Transverse colon (tissue), 4 donors: ENCODE data around the gene TMEM270. TPM values are rescaled to one million over a fixed set of nuclear protein-coding genes. Genes with fewer than 3 reads are reported as not detected.
A peak's percentile ranks its signal among the peaks of the same experiment; 100 is the strongest.
"Not testable (repeated sequence)": the region's sequence is repeated elsewhere in the genome, so short reads cannot be mapped to it uniquely, and the experiment has no call there.

Source experiments
- DNase-seq: peaks from one replicate; pipeline ENCODE4 v3.0.0-alpha.2; 2019
- H3K27ac ChIP-seq, 4 donors: fragments of 200-600 bp; sonication (generic); 2 replicates each; pipeline ENCODE4 v1.5.1; 2016 to 2018; ENCODE audit warnings: inconsistent platforms in 4 of 4
- H3K27me3 ChIP-seq: fragments of 200-600 bp; sonication (generic); 2 replicates; pipeline ENCODE4 v1.5.1; 2017; ENCODE audit warnings: inconsistent platforms
- H3K36me3 ChIP-seq, 4 donors: fragments of 200-600 bp; sonication (generic); 2 replicates each; pipeline ENCODE4 v1.5.1; 2017 to 2019; ENCODE audit warnings: inconsistent platforms in 4 of 4
- H3K4me1 ChIP-seq, 4 donors: fragments of 200-600 bp; sonication (generic); 2 replicates each; pipeline ENCODE4 v1.5.1; 2017 to 2020; ENCODE audit warnings: inconsistent platforms in 4 of 4
- H3K4me3 ChIP-seq, 4 donors: fragments of 200-600 bp; sonication (generic); 1 replicate in 1 of 4; 2 replicates in 3 of 4; pipeline versions ENCODE4 v1.5.1 to v1.6.1; 2017 to 2019; ENCODE audit warnings: inconsistent platforms in 4 of 4
- H3K9me3 ChIP-seq, 2 donors: fragments of 200-600 bp; sonication (generic); 2 replicates each; pipeline ENCODE4 v1.5.1; 2017 to 2019; ENCODE audit warnings: inconsistent platforms in 2 of 2
- EP300 ChIP-seq: sonication (generic); formaldehyde crosslinking; IDR thresholded peaks from one replicate; pipeline ENCODE4 v1.6.1; 2017; ENCODE audit warnings: antibody characterized with exemption, low read depth
- POLR2A ChIP-seq: fragments of 450-650 bp; IDR thresholded peaks from one replicate; pipeline ENCODE4 v1.6.1; 2016; ENCODE audit warnings: antibody characterized with exemption, mild to moderate bottlenecking, moderate library complexity
- POLR2AphosphoS5 ChIP-seq, 3 donors: sonication (generic); formaldehyde crosslinking; IDR thresholded peaks; one replicate each; pipeline ENCODE4 v1.6.1; 2016; ENCODE audit warnings: antibody characterized with exemption in 3 of 3
- whole genome bisulfite sequencing, 2 donors: methylation state at CpG; one replicate each; pipeline ENCODE4 v1.1.5; 2018; ENCODE audit warnings: low coverage in 1 of 2; 5-methylcytosine and 5-hydroxymethylcytosine counted together
- in situ Hi-C, 4 donors: fragments of 200-750 bp; cut with MboI; loops; one replicate each; pipeline versions ENCODE4 v1.15.0 to v1.15.1; 2017; ENCODE audit warnings: low sequenced_read_pairs in 3 of 4, low pct_ligation_motif_present in 1 of 4, low pct_unique_long_range_greater_than_20kb in 1 of 4
- intact Hi-C: fragments of 100-400 bp; cut with DNase I; formaldehyde crosslinking; loops from one replicate; pipeline ENCODE4 v1.15.1; 2023; ENCODE audit warnings: low total_unique reads
- total RNA-seq, 4 donors: library from RNA; depleted of rRNA; stranded (reverse); fragments of >200 nt; gene quantifications; one replicate each; pipeline ENCODE4 v1.1.0, GENCODE V29; 2016
- TF ChIP-seq, protein P1 (sequence below), 5 experiments: fragments of 200-600 bp in 3 of 5; fragments of 450-650 bp in 2 of 5; sonication (generic) in 3 of 5; IDR thresholded peaks; 1 replicate in 2 of 5; 2 replicates in 3 of 5; pipeline ENCODE4 v1.5.1; 2016 to 2017; ENCODE audit warnings: antibody characterized with exemption in 5 of 5, inconsistent platforms in 3 of 5, mild to moderate bottlenecking in 2 of 5, moderate library complexity in 1 of 5

TMEM270 gene
- total RNA-seq, 4 donors from 2014 or later: not detected

DNA sequence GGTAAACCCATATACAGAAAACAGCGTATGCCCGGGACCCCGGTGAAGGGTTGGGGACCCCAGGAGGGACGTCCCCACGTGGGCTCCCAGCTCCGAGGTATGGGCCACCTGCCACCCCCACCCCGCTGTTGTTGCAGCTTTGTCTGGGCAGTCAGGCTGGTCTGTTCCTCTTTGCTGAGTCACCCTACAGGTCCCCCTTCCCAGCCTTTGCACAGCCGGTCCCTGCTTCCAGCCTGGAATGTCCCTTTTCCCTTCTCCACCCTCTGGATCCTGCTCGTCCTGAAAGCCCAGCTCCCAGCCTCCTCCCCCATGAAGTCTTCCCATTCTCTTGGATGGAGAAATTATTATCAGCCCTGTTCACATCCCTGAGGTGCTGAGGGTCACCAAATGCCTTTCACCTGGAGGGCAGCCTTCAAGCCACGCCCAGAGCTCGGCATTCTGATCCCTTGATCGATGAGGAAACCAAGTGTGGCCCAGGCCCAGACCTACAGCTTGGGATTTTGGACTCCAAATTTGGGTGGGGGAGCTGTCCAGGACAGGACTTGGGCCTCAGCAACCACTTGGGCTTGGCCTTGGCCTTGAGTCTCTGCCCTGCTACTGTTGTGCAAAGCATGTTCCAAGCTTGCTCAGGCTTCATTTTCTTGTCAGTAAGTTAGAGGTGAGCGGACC, 27.6 kb upstream of the TMEM270 start:
- DNase-seq: peak; percentile 82
- in situ Hi-C loops: no loop called here
- Histone ChIP-seq H3K4me3 (peak overlapping the region in 3 of 4 donors; percentile 48 to 62 (median 56)), H3K4me1 (peaks cover 5 to 20% (median 12%) of the 10 kb centered on the region in 4 donors), H3K36me3 (no peaks in the 10 kb centered on the region), H3K27ac (peak overlapping the region; percentile 87 to 98 (median 93)), H3K9me3 (no peaks in the 10 kb centered on the region), H3K27me3 (no peaks in the 10 kb centered on the region)
- 35 to 48% methylated on average over 5 to 13 of the region's 13 CpGs for WGBS, 2 donors
- TF ChIP-seq EP300: no peak
- peak; percentile 10 to 97 (median 27) for TF ChIP-seq POLR2AphosphoS5 (IDR thresholded peaks at IDR 0.05)
- peak; percentile 68 for TF ChIP-seq POLR2A
- intact Hi-C loops: no loop called here

DNA sequence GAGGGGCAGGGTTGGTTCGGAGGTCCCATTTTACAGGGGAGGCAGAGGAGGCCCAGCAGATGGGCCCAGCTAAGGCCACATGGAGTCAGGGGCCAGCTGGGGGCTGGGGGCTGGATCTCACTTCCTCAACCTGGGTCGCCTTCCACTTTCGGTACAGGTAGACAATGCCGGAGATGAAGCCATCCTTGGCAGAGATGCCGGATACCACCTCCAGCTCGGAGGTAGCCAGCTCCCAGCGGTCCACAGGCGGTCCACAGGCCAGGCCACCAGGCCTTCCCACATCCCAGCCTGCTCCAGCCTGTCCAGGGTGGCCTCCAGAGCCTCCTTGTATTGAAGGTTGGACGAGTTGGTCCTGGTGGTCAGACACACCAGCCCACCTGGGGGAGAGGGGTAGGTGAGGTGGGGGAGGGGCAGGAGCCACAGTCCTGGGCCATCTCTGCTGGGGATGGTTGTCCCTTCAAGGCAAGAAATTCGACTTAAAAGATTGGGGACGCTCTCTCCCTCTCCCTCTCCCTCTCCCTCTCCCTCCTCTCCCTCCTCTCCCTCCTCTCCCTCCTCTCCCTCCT, 26.2 kb upstream of the TMEM270 start:
- 85% methylated on average over 4 of the region's 11 CpGs; no CpG with 5 or more reads in 1 of the 2 donors for WGBS, 2 donors
- no peaks in the 10 kb centered on the region for H3K36me3 ChIP-seq
- H3K27me3 ChIP-seq: no peaks in the 10 kb centered on the region
- TF ChIP-seq EP300 (no peak), POLR2AphosphoS5 (IDR thresholded peaks at IDR 0.05) (peak in 1 of 3 donors; percentile 97), POLR2A (peak; percentile 31)
- TF ChIP-seq, protein P1, sequence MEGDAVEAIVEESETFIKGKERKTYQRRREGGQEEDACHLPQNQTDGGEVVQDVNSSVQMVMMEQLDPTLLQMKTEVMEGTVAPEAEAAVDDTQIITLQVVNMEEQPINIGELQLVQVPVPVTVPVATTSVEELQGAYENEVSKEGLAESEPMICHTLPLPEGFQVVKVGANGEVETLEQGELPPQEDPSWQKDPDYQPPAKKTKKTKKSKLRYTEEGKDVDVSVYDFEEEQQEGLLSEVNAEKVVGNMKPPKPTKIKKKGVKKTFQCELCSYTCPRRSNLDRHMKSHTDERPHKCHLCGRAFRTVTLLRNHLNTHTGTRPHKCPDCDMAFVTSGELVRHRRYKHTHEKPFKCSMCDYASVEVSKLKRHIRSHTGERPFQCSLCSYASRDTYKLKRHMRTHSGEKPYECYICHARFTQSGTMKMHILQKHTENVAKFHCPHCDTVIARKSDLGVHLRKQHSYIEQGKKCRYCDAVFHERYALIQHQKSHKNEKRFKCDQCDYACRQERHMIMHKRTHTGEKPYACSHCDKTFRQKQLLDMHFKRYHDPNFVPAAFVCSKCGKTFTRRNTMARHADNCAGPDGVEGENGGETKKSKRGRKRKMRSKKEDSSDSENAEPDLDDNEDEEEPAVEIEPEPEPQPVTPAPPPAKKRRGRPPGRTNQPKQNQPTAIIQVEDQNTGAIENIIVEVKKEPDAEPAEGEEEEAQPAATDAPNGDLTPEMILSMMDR (IDR thresholded peaks at IDR 0.05): no peak
- no peak overlapping the region for H3K27ac ChIP-seq
- intact Hi-C loops: no loop called here
- in situ Hi-C loops: no loop called here
- DNase-seq: peak; percentile 69
- no peak overlapping the region for H3K4me3 ChIP-seq
- peaks cover 0 to 10% (median under 1%) of the 10 kb centered on the region in 4 donors for H3K4me1 ChIP-seq
- no peaks in the 10 kb centered on the region for H3K9me3 ChIP-seq

DNA sequence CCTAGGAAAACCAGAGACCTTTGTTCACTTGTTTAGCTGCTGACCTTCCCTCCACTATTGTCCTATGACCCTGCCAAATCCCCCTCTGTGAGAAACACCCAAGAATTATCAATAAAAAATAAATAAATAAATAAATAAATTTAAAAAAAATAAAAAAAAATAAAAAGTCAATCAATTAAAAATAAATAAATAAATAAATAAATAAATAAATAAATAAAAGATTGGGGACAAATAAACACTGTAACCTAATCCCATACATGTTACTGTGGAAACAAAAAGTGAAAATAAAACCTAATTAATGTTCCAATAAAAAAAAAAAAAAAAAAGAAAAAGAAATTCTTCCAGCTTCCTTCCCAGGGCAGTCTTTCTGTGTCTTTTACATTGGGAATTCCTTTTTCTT, 23.8 kb upstream of the TMEM270 start:
- H3K4me3 ChIP-seq, H3K36me3 ChIP-seq, H3K27me3 ChIP-seq, DNase-seq, H3K27ac ChIP-seq, intact Hi-C loops, H3K9me3 ChIP-seq, in situ Hi-C loops: not testable (repeated sequence)
- H3K4me1 ChIP-seq: peaks cover 5 to 21% (median 8%) of the 10 kb centered on the region in 4 donors

DNA sequence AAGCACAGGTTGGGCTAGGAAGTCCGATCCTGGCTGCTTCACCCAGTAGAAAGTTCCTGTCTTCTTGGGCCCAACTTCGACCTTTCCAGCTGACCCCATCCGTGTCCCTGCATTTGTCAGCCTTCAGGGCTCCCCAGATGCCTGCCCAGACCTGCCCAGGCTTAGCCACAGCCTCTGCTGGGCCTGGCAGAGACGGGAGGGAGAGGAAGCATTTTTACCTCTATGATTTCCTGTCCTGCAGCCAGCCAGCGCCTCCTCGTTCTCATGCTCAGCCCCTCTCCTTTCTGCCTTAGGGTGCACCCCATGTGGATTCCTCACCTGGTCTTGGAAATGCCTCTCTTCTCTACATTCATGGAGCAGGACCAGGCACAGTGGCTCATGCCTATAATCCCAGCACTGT, 22.3 kb upstream of the TMEM270 start:
- TF ChIP-seq, protein P1 (IDR thresholded peaks at IDR 0.05): no peak
- no peak for TF ChIP-seq EP300
- no peak for DNase-seq
- Histone ChIP-seq H3K4me3 (no peak overlapping the region), H3K4me1 (peaks cover 8 to 20% (median 11%) of the 10 kb centered on the region in 4 donors), H3K27ac (no peak overlapping the region), H3K27me3 (no peaks in the 10 kb centered on the region), H3K9me3 (no peaks in the 10 kb centered on the region), H3K36me3 (no peaks in the 10 kb centered on the region)
- in situ Hi-C loops: no loop called here
- intact Hi-C loops: no loop called here
- 65% methylated on average over 6 of the region's 6 CpGs; no CpG with 5 or more reads in 1 of the 2 donors for WGBS, 2 donors

DNA sequence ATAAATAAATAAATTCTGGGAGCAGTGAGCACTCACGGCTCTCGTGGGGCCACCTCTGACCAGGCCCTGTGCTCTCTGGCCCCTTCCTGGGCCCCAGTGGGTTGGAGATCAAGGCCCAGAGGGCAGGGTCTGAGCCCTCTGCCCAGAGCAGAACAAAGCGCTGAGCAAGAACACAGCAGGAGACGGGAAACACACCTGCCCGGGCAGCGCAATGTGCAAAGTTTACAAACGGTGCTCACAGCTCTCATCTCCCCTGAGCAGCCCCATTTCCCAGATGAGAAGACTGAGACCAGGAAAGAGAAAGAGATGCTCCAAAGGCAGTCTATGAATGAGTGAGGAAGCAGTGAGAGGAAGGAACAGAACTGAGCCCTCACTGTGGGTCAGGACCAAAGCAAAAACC, 21.7 kb upstream of the TMEM270 start:
- no peaks in the 10 kb centered on the region for H3K36me3 ChIP-seq
- WGBS, 2 donors: 79% methylated on average over 7 of the region's 7 CpGs; no CpG with 5 or more reads in 1 of the 2 donors
- peaks cover 8 to 19% (median 11%) of the 10 kb centered on the region in 4 donors for H3K4me1 ChIP-seq
- H3K4me3 ChIP-seq: no peak overlapping the region
- in situ Hi-C loops (no loop called here), intact Hi-C loops (no loop called here)
- no peaks in the 10 kb centered on the region for H3K27me3 ChIP-seq
- TF ChIP-seq POLR2A (no peak), EP300 (no peak), POLR2AphosphoS5 (IDR thresholded peaks at IDR 0.05) (no peak)
- TF ChIP-seq, protein P1 (IDR thresholded peaks at IDR 0.05): no peak
- no peak for DNase-seq
- H3K9me3 ChIP-seq: no peaks in the 10 kb centered on the region
- H3K27ac ChIP-seq: no peak overlapping the region
